Astrocyte of the hippocampus (primary cell): Measurements from ENCODE around the gene CBX4.

Experiments
- DNase-seq: peaks from one replicate; pipeline ENCODE4 v3.0.0; 2011; ENCODE audit warnings: low read depth, low spot score

The CBX4 gene

DNA sequence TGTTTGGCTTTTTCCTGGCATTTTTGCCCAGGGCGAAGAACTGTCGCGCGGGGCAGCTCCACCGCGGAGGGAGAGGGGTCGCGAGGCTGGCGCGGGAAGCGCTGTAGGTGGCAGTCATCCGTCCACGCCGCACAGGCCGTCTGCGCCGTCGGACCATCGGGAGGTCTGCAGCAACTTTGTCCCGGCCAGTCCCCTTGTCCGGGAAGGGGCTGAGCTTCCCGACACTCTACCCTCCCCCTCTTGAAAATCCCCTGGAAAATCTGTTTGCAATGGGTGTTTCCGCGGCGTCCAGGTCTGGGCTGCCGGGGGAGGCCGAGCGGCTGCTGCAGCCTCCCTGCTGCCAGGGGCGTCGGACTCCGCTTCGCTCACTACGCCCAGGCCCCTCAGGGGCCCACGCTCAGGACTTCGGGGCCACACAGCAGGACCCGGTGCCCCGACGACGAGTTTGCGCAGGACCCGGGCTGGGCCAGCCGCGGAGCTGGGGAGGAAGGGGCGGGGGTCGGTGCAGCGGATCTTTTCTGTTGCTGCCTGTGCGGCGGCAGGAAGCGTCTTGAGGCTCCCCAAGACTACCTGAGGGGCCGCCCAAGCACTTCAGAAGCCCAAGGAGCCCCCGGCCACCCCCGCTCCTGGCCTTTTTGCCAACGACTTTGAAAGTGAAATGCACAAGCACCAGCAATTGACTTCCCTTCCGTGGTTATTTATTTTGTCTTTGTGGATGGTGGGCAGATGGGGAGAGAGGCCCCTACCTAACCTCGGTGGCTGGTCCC is 2.3 kb upstream of the CBX4 start:
- DNase-seq: no peak

DNA sequence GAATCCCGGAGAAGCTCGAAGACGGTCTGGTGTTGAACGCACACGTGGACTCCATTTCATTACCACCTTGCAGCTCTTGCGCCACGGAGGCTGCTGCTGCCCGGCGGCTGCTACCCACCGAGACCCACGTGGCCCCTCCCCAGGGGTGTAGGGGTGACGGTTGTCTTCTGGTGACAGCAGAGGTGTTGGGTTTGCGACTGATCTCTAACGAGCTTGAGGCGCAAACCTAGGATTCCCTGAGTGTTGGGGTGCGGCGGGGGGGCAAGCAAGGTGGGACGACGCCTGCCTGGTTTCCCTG is 1.7 kb upstream of the CBX4 start:
- no peak for DNase-seq

- peak; percentile 69 for DNase-seq
These were observed 1.2 kb upstream of the CBX4 start for GRCh38 chr17:79840269-79840988.

- DNase-seq: peak; percentile 88
These were observed 542 bp downstream of the CBX4 start for GRCh38 chr17:79838522-79839274.

DNA sequence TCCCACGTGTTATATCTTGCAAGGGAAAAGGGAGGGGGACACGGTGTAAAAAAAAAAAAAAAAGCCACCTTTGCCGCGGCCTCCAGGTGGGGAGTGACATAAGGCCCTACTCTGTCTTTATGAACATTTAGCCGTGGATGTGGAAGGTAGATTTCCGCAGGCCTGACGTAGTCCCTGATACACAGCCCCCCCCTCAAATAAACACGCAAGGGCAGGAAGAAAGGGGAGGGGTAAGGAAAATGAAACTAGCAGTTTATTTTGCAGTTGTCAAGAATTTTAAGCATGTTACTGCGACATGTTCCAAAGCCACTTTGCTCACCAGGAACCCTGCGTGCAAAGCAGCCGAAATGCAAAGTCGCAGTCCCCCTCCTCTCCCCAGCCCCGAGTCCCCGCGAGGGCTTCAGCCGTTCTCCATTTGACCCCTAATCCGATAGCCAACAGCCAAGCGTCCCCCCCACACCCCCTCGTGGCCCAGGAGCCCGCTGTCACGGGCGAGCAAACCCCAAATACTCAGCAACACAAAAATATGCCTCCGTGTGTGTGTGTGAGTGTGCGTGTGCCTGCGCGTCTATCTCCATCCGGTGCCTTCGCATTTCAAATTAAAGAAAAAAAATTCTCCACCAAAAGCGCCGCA is 1.2 kb downstream of the CBX4 start:
- DNase-seq: no peak

DNA sequence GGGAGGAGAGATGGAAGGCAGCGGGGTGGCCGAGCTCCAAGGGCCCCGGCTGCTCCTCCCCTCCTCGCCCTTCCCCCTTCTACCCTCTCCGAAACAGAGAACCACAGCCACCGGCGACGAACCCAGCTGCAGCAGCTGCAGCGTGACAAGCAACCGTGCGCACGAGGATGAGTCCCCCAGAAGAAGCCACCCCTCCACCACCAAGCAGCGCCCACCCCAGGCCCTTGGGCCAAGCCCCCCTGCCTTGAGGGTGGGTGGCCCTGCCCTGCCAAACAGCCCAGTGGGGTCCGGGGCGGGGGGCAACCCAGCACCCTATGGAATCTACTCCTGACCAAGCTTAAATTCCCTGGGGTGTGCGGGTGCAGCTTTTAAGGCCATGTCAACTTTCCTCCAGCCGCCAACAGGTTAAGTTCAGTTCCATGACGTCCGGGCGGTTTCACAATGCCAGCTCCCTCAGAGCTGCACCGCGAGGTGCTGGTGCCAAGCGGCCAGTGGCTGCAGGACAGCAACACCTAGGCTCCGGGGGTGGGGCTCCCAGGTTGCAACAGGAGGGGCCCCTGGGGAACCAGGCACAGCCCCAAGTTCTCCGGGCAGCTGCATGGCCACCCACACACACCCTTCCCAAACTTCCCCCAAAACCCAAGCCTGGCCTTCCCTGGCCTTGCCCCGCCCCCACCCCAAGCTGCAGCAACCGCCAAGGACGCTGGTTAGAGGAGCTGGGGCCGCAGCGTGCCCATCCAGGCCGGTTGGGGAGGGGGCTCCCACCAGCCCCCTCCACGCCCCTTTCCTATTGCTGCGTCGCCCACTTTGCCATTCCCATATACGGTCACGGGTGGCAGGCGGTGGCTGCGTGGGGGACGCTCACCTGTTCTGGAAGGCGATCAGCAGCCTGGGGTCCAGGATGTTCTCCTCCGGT is 2.0 kb downstream of the CBX4 start:
- DNase-seq: peak; percentile 83

- DNase-seq: no peak
These were observed 2.7 kb downstream of the CBX4 start for GRCh38 chr17:79836510-79836971.

GRCh38 chr17:79835953-79836509 is 3.2 kb downstream of the CBX4 start:
- DNase-seq: no peak

- DNase-seq: no peak
These were observed 3.8 kb downstream of the CBX4 start for GRCh38 chr17:79835470-79835899.

- peak; percentile 38 for DNase-seq
These were observed 4.4 kb downstream of the CBX4 start for GRCh38 chr17:79834565-79835469.

- no peak for DNase-seq
These were observed 5.3 kb downstream of the CBX4 start for GRCh38 chr17:79833744-79834564.

DNA sequence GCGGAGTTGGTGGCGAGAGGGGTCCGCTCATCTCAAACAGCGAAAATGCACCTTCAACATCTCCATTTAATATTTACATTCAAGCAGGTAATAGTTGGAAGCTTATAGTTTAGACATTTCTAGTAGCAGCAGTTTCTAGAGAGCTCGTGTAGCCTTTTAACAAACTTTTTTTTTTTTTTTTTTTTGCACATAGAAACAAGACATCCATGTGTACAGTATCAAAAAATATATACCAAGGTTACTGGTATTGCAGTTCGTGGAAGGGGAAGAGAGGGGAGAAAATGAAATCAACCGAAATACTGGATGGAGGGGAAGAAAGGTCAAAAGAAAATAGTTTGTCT is 6.2 kb downstream of the CBX4 start:
- no peak for DNase-seq

DNA sequence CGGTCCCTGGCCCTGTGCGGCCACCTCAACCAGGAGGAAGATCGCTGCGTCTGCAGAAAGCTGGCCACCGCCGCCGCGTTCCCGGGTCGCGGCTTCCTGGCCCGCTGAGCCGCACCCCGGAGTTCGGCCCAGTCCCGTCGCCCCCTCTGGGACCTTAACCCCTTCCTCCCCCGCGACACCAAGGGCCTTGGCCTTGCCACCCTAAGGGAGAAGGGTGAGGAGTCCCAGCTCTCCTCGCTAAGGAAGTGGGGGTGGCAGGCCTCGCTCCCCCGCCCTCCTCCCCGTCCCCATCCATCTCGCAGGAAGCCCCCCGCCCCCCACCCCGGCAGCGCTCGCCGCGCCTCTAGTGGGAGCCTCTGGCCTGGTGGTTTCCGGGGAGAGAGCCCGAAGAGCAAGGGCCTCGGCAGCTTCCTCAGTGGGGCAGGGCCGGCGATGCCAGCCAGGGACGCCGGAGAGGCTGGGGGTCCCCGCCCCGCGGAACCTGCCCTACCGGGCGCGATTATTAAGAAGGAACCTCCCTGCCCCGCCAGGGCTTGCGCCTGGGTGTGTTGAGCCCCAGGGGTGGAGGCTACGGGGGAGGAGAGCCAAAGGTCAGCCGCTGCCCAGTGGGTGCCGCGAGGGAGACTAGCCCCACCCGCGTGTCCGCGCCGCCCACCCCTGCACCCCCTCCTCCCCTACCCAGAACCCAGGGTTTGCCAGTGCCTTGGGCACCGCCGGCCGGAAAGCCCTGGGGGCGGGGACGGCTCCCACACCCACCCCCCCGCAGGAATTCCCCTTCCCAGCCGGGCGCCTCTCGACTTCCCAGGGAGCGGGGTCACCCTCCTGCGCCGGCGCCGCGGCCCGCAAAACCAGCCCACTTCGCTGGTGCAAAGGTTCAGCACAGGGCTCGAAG is 6.8 kb downstream of the CBX4 start:
- DNase-seq: peak; percentile 70

GRCh38 chr17:79831265-79832217 is 7.7 kb downstream of the CBX4 start:
- peak; percentile 62 for DNase-seq

DNA sequence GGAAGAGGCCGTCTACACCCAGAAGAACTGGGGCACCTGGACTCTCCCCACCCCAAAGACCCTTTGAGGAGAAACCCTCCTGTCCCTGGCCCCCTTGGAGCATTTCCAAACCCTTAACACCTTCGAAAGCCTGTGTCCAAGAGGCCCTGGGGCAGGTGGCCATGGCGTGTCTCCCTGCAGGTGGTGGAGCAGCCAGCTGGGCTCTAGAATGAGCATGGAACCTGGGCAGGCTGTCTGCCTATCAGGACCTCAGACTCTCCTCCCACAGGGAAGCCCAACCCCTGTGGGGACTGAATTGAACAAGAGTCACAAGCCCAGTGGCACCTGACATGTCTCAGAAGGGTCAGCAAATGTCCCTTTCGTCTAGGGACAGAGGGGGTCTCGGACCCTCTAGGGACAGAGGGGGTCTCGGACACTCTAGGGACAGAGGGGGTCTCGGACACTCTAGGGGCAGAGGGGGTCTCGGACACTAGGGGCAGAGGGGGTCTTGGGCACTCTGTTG is 8.4 kb downstream of the CBX4 start:
- no peak for DNase-seq

GRCh38 chr17:79830303-79830702 is 8.9 kb downstream of the CBX4 start:
- no peak for DNase-seq
